GM19467 (cell line): Measurements from ENCODE around the gene SPDEF.

Experiments
- ATAC-seq: cut with Tn5 transposase; IDR thresholded peaks from one replicate; pipeline ENCODE4 v1.9.1; 2021; ENCODE audit warnings: mild to moderate bottlenecking, moderate library complexity; ENCODE audit not compliant: unreplicated experiment

The SPDEF gene

GRCh38 chr6:34583861-34584604 lies 27.9 kb upstream of the SPDEF start:
- ATAC-seq = no peak

GRCh38 chr6:34583461-34583860 lies 27.3 kb upstream of the SPDEF start:
- no peak for ATAC-seq

- no peak for ATAC-seq
Measured at GRCh38 chr6:34581561-34581920, 25.4 kb upstream of the SPDEF start.

GRCh38 chr6:34580707-34581560 lies 24.8 kb upstream of the SPDEF start:
- no peak for ATAC-seq

- no peak for ATAC-seq
Measured at GRCh38 chr6:34578445-34579262, 22.5 kb upstream of the SPDEF start.

- ATAC-seq = no peak
Measured at GRCh38 chr6:34576286-34576955, 20.3 kb upstream of the SPDEF start.

GRCh38 chr6:34575326-34575725 lies 19.2 kb upstream of the SPDEF start:
- no peak for ATAC-seq

GRCh38 chr6:34574647-34575293 lies 18.6 kb upstream of the SPDEF start:
- no peak for ATAC-seq

- no peak for ATAC-seq
Measured at GRCh38 chr6:34573567-34574183, 17.5 kb upstream of the SPDEF start.

- no peak for ATAC-seq
Measured at GRCh38 chr6:34572585-34572984, 16.5 kb upstream of the SPDEF start.

GRCh38 chr6:34572021-34572420 lies 15.9 kb upstream of the SPDEF start:
- no peak for ATAC-seq

- no peak for ATAC-seq
Measured at GRCh38 chr6:34571388-34571787, 15.3 kb upstream of the SPDEF start.

- no peak for ATAC-seq
Measured at GRCh38 chr6:34570066-34570833, 14.1 kb upstream of the SPDEF start.

GRCh38 chr6:34569361-34569973 lies 13.3 kb upstream of the SPDEF start:
- ATAC-seq = no peak

GRCh38 chr6:34568341-34569201 lies 12.4 kb upstream of the SPDEF start:
- no peak for ATAC-seq

- ATAC-seq = no peak
Measured at GRCh38 chr6:34566830-34567546, 10.9 kb upstream of the SPDEF start.

- ATAC-seq = no peak
Measured at GRCh38 chr6:34565722-34566137, 9.6 kb upstream of the SPDEF start.
